ENCODE data around the gene CHGA.

The CHGA gene

DNA sequence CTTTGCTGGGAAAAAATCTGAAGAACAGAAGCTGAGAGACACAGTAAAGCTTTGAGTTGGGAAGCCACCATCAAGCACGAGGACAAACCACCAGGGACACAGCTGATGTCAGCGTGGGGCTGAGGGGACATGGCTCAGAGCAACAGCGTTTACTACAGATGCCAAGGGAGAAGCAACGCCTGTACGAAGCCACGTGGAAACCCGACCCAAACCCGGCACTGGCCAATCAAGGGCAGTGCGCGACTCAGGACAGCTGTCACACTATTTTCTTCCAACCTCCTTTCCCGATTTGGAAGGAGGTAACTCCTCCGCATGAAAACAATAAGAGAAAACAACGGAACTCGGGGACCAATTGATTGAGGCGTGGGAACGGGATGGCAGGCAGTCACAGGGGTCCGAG lies 20.2 kb upstream of the CHGA start:
- TF ChIP-seq, protein P1, sequence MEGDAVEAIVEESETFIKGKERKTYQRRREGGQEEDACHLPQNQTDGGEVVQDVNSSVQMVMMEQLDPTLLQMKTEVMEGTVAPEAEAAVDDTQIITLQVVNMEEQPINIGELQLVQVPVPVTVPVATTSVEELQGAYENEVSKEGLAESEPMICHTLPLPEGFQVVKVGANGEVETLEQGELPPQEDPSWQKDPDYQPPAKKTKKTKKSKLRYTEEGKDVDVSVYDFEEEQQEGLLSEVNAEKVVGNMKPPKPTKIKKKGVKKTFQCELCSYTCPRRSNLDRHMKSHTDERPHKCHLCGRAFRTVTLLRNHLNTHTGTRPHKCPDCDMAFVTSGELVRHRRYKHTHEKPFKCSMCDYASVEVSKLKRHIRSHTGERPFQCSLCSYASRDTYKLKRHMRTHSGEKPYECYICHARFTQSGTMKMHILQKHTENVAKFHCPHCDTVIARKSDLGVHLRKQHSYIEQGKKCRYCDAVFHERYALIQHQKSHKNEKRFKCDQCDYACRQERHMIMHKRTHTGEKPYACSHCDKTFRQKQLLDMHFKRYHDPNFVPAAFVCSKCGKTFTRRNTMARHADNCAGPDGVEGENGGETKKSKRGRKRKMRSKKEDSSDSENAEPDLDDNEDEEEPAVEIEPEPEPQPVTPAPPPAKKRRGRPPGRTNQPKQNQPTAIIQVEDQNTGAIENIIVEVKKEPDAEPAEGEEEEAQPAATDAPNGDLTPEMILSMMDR (conservative IDR thresholded peaks at IDR 0.05; ENCODE audit: control insufficient read depth, insufficient read depth, low read depth, low read length): no peak
- DNase-seq (ENCODE audit: low read depth): no peak
- H3K4me3 ChIP-seq (ENCODE audit: control insufficient read depth, low read depth, low read length): no peak overlapping the region

DNA sequence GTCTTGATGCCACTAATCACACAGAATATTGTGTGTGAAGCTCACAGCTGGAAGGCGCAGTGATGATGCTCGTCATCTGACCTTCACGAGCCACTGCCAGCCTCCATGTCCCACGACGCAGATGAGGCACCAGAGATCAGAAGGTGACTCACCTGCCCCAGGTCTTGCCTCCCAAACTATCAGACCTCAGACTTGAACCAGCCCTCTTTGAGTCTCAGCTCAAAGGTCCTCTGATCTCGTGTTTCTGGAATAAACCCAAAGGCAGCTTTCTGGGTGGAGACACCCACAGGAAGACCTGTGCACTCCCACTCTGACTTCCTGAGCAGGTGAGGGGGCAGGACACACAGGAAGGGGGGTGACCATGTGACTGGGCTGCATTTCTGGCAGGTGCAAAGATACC lies 19.6 kb upstream of the CHGA start:
- TF ChIP-seq, protein P1 (conservative IDR thresholded peaks at IDR 0.05; ENCODE audit: control insufficient read depth, insufficient read depth, low read depth, low read length): no peak
- no peak overlapping the region for H3K4me3 ChIP-seq (ENCODE audit: control insufficient read depth, low read depth, low read length)
- no peak for DNase-seq (ENCODE audit: low read depth)

DNA sequence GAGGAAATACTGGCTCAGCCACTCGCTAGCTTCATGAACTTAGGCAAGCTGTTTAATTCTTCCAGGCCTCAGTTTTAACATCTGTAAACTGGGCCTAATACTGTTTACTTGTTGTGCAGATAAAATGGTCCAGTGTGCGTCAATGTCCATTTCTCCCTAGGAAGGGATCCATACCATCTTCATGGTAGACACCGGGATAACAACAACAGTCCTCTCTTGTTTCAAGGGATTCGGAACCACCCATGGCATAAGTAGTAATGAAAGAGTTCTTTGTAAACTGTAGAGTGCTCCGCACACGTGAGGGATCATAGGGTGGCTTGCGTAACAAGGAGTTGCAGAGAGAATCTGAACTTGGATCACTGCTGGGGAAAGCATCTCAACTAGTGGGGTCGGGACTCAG lies 17.3 kb upstream of the CHGA start:
- no peak for DNase-seq (ENCODE audit: low read depth)
- TF ChIP-seq, protein P1 (conservative IDR thresholded peaks at IDR 0.05; ENCODE audit: control insufficient read depth, insufficient read depth, low read depth, low read length): no peak
- no peak overlapping the region for H3K4me3 ChIP-seq (ENCODE audit: control insufficient read depth, low read depth, low read length)

DNA sequence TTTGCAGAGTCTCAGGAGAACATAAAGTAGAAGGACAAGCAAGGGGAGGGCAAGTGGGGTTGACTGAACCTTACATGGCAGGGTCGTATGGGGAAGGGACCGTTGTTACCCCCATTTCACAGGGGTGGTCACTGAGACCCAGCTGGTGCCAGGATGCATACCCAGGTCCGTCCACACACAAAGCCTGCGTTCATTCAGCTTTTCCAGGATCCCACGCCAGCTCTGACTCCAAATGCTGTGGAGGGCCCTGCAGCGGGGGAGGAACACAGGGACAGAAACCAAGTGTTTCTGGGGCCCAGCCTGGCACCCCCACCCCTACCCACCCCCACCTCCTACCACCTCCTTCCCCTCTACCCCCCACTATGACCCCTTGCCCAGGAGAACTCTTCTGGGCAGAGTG lies 16.5 kb upstream of the CHGA start:
- no peak overlapping the region for H3K4me3 ChIP-seq (ENCODE audit: control insufficient read depth, low read depth, low read length)
- DNase-seq (ENCODE audit: low read depth): no peak
- TF ChIP-seq, protein P1 (conservative IDR thresholded peaks at IDR 0.05; ENCODE audit: control insufficient read depth, insufficient read depth, low read depth, low read length): no peak

DNA sequence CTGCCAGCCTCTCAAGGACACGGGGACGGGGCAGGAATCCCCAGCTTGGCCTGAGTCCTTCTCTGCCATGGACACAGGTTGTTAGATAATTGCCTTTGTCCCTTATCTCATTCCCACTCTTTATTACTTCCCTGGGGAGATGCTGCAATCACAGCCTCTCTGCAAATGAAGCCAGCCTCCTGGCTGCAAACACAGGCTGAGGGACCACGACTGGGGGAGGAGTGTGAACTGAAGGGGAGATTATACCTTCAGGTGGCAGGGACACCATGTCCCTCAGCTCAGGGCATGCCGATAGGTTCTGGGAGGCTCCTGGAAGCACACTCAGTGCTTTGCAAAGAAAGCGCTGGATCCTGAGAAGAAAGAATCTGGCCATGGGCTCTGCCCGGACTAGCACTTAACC lies 16.1 kb upstream of the CHGA start:
- no peak for DNase-seq (ENCODE audit: low read depth)
- H3K4me3 ChIP-seq (ENCODE audit: control insufficient read depth, low read depth, low read length): no peak overlapping the region
- TF ChIP-seq, protein P1 (conservative IDR thresholded peaks at IDR 0.05; ENCODE audit: control insufficient read depth, insufficient read depth, low read depth, low read length): no peak

DNA sequence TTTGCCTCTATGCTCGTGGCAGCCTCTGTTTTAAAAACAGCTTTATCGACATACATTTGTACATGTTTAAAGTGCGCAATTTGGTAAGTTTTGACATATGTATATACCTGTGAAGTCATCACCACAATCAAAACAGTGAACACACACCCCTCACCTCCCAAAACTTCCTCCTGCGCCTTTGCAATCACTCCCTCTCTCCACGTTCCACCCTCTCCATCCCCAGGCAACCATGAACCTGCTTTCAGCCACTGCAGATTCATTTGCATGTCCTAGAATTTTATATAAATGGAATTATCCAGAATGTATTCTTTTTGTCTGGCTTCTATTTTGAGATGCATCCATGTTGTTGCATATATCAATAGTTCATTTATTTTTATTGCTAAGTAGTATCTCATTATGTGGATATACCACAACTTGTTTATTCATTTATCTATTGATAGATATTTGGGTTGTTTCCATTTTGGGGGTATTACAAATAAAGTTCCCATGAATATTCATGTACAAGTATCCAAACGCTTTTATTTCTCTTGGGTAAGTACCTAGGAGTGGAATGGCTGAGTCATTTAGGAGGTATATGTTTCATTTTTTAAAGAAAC lies 15.5 kb upstream of the CHGA start:
- H3K4me3 ChIP-seq (ENCODE audit: control insufficient read depth, low read depth, low read length): no peak overlapping the region
- DNase-seq (ENCODE audit: low read depth): no peak
- TF ChIP-seq, protein P1 (conservative IDR thresholded peaks at IDR 0.05; ENCODE audit: control insufficient read depth, insufficient read depth, low read depth, low read length): no peak

All from fibroblast of mammary gland (primary cell).